Adrenal gland (tissue), 12 donors: ENCODE measurements around the gene PRR15. TPM values are rescaled to one million over a fixed set of nuclear protein-coding genes. Genes with fewer than 3 reads are reported as not detected.

Experiments used
- DNase-seq, 7 donors: peaks; one replicate each; pipeline ENCODE4 v3.0.0-alpha.2; 2019 to 2020
- H3K27ac ChIP-seq, 5 donors: fragments of 200-600 bp; sonication (generic) in 4 of 5; 1 replicate in 3 of 5; 2 replicates in 2 of 5; pipeline versions ENCODE4 v1.5.1 to v1.8.0; 2016 to 2020; ENCODE audit warnings: mild to moderate bottlenecking in 1 of 5
- H3K27me3 ChIP-seq: fragments of 200-600 bp; 2 replicates; pipeline ENCODE4 v1.8.0; 2021
- H3K36me3 ChIP-seq, 2 donors: fragments of 200-600 bp; replicated peaks in 1 of 2; 1 replicate in 1 of 2; 2 replicates in 1 of 2; pipeline versions ENCODE4 v1.5.1 to v1.8.0; 2018 to 2022
- H3K4me1 ChIP-seq, 2 donors: fragments of 200-600 bp; replicated peaks in 1 of 2; 1 replicate in 1 of 2; 2 replicates in 1 of 2; pipeline versions ENCODE4 v1.5.1 to v1.8.0; 2018 to 2021
- H3K4me3 ChIP-seq, 4 donors: fragments of 200-600 bp; sonication (generic) in 3 of 4; one replicate each; pipeline ENCODE4 v1.5.1; 2016 to 2018
- H3K9me3 ChIP-seq, 3 donors: fragments of 200-600 bp; sonication (generic) in 1 of 3; replicated peaks in 1 of 3; 1 replicate in 2 of 3; 2 replicates in 1 of 3; pipeline versions ENCODE4 v1.5.1 to v1.8.0; 2016 to 2021
- POLR2A ChIP-seq, 2 donors: fragments of 450-650 bp; IDR thresholded peaks; one replicate each; pipeline ENCODE4 v1.6.1; 2017; ENCODE audit warnings: antibody characterized with exemption in 2 of 2, mild to moderate bottlenecking in 2 of 2, moderate library complexity in 1 of 2
- WGBS, 4 donors: extraction: QIAGEN DNeasy Blood & Tissue Kit in 2 of 4; methylation state at CpG; one replicate each; pipeline versions ENCODE4 v1.1.5 to v1.1.7; 2013 to 2017; 5-methylcytosine and 5-hydroxymethylcytosine counted together
- intact Hi-C, 2 donors: fragments of 100-400 bp; cut with DNase I; formaldehyde crosslinking; loops; one replicate each; pipeline versions ENCODE4 v1.14.1 to v1.15.0; 2022 to 2023
- polyA plus RNA-seq, 3 donors: library from polyadenylated mRNA; stranded (reverse); fragments of 200-250 nt in 2 of 3; fragments of 350-450 nt in 1 of 3; fragmentation: Illumina TruSeq in 1 of 3; extraction: RNeasy Lipid Tissue Mini Kit (QIAGEN cat#74804) in 1 of 3; gene quantifications; one replicate each; pipeline ENCODE4 v1.2.3, GENCODE V29; 2013 to 2014
- total RNA-seq, 9 donors: library from RNA; depleted of rRNA in 4 of 9; stranded (reverse); fragments of >200 nt in 4 of 9; fragments of 120-200 nt in 1 of 9; fragmentation: NEBNext Ultra II Directional in 1 of 9; extraction: Animal tissue kit (Norgen Biotek cat#: 25700) in 1 of 9; gene quantifications; one replicate each; pipeline versions ENCODE4 v1.1.0 to v1.2.4, GENCODE V29; 2013 to 2023
- TF ChIP-seq, protein P1 (sequence below), 6 experiments: fragments of 450-650 bp in 4 of 6; fragments of 200-600 bp in 2 of 6; sonication (generic) in 1 of 6; IDR thresholded peaks; 1 replicate in 5 of 6; 2 replicates in 1 of 6; pipeline versions ENCODE4 v1.5.1 to v1.8.0; 2016 to 2021; ENCODE audit warnings: antibody characterized with exemption in 6 of 6, mild to moderate bottlenecking in 2 of 6, moderate library complexity in 1 of 6
- donor health status: healthy with polysubstance abuse.
- donor health status: Bipolar disorder and iron deficiency.
- donor health status: DM: yes; HTN: yes; CAD: no.
- donor health status: DM: no; HTN: no; CAD: no.
- donor health status: DM: no; HTN: no; CAD: no.
- donor health status: DM: yes; HTN: yes; CAD: no.

The PRR15 gene
- total and polyA plus RNA-seq, 12 donors = 0.26 to 9.0 (median 1.1) TPM

DNA sequence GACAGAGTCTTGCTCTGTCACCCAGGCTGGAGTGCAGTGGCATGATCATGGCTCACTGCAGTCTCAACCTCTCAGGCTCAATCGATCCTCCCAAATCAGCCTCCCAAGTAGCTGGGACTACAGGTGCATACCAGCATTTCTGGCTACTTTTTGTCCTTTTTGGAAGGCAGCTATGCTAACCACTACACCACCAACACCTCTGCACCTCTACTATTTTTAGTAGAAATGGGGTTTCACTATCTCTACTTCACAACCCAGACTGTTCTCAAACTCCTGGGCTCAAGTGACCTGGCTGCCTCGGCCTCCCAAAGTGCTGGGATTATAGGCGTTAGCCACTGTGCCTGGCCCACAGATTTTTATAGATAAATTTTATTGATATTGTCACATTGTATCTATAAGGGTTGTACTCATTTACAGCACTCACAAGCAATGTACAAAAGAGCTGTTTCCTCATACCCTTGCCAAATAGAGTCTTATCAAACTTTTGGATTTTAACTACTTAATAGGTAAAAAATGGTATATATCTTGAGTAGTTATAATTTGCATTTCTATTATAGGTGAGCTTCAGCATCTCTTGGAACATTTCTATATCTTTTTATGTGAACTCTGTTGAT, 23.7 kb downstream of the PRR15 start:
- intact Hi-C loops = no loop called here
- Histone ChIP-seq H3K27me3 (no peaks in the 10 kb centered on the region), H3K27ac (no peak overlapping the region), H3K4me3 (no peak overlapping the region), H3K9me3 (no peaks in the 10 kb centered on the region), H3K36me3 (no peaks in the 10 kb centered on the region), H3K4me1 (no peaks in the 10 kb centered on the region)
- WGBS, 4 donors = 71 to 96% (median 76%) methylated on average over 3 of the region's 3 CpGs
- TF ChIP-seq, protein P1, sequence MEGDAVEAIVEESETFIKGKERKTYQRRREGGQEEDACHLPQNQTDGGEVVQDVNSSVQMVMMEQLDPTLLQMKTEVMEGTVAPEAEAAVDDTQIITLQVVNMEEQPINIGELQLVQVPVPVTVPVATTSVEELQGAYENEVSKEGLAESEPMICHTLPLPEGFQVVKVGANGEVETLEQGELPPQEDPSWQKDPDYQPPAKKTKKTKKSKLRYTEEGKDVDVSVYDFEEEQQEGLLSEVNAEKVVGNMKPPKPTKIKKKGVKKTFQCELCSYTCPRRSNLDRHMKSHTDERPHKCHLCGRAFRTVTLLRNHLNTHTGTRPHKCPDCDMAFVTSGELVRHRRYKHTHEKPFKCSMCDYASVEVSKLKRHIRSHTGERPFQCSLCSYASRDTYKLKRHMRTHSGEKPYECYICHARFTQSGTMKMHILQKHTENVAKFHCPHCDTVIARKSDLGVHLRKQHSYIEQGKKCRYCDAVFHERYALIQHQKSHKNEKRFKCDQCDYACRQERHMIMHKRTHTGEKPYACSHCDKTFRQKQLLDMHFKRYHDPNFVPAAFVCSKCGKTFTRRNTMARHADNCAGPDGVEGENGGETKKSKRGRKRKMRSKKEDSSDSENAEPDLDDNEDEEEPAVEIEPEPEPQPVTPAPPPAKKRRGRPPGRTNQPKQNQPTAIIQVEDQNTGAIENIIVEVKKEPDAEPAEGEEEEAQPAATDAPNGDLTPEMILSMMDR (IDR thresholded peaks at IDR 0.05) = no peak
- TF ChIP-seq POLR2A (IDR thresholded peaks at IDR 0.05) = no peak
- no peak for DNase-seq

DNA sequence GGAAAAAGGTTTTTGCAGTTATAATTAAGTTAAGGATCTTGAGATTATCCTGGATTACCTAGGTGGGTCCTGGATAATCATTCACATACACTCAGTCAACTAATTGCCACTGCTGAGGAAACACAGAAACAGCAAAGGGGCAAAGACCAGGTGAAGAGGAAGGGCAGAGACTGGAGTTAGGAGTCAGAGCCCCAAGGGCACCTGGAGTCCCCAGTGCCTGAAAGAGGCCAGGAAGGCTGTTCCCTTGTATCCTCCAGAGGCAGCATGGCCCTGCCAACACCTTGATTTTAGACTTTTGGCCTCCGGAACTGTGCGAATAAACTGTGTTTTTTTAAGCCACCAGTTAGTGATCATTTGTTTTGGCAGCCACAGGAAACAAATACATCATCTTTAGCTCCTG, 24.6 kb downstream of the PRR15 start:
- TF ChIP-seq, protein P1 (IDR thresholded peaks at IDR 0.05) = no peak
- no peak for TF ChIP-seq POLR2A (IDR thresholded peaks at IDR 0.05)

DNA sequence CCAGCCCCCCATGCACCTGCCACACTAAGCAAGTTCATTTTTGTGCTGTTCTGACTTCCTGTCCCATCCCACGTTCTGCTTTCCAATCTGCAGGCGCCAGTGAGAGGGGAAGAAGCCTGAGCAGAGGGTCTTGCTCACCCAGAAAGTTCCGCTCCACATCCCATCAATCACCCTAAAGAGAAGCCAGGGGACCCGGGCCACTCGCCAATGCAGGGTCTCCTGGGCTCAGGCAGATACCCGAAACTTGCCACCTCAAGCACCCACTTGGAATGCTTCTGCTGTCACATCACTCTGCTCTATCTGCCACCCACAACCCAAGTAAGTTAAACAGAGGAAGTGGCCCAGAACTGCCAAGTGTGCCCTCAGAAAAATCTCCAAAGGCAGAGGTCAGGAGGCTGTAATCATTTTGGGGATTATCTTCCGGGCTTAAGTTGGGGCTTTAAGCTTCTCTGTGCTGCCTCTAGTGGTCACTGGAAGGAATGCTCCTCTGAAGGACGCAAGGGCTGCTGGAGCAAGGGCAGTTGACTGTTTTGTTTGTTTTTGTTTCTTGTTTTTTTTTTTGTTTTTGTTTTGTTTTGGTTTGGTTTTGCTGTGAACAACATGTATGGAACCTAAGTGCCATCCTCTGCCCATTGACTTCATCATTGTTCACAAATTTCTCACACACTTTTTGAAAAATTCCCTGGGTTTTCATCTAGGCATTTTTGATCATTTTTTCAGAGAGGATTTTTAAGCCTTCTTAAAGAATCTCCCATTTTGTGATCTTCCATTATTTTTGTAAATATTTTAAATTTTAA, 25.5 kb downstream of the PRR15 start:
- Histone ChIP-seq H3K4me3 (no peak overlapping the region), H3K27me3 (no peaks in the 10 kb centered on the region), H3K4me1 (no peaks in the 10 kb centered on the region), H3K9me3 (no peaks in the 10 kb centered on the region), H3K36me3 (no peaks in the 10 kb centered on the region), H3K27ac (no peak overlapping the region)
- TF ChIP-seq, protein P1 (IDR thresholded peaks at IDR 0.05) = peak; percentile 25 to 72 (median 62)
- no peak for TF ChIP-seq POLR2A (IDR thresholded peaks at IDR 0.05)
- intact Hi-C loops = no loop called here
- peak in 6 of 7 donors; percentile 15 to 63 (median 44) for DNase-seq
- WGBS, 4 donors = 58 to 73% (median 68%) methylated on average over 7 to 8 of the region's 8 CpGs

More for the DNA sequence above, 24.6 kb downstream of the PRR15 start:
- Histone ChIP-seq H3K27me3 (no peaks in the 10 kb centered on the region), H3K9me3 (no peaks in the 10 kb centered on the region), H3K4me1 (no peaks in the 10 kb centered on the region), H3K4me3 (no peak overlapping the region), H3K27ac (no peak overlapping the region), H3K36me3 (no peaks in the 10 kb centered on the region)
- intact Hi-C loops = no loop called here
- 64 to 89% (median 81%) methylated on average over 2 of the region's 2 CpGs for WGBS, 4 donors
- no peak for DNase-seq

DNA sequence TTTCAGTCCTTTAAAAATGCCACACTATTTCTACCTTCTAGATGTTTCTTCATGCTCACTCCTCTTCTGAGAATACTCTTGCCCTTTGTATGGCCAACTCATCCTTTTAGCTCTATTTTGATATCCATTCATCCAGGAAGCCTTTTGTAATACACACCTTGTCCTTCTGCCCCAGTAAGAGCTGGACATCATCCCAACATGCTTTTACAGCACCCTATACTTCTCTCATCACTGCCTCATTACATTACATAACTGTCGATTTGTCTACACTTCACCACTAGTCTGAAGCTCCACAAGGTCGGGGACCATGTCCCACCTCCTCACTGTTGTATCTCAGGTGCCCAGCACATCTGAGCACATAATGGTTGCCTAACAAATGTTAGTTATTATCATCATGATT, 29.2 kb downstream of the PRR15 start:
- H3K4me3 ChIP-seq = no peak overlapping the region
- H3K4me1 ChIP-seq = no peaks in the 10 kb centered on the region
- H3K9me3 ChIP-seq = no peaks in the 10 kb centered on the region
- no peaks in the 10 kb centered on the region for H3K36me3 ChIP-seq
- DNase-seq = no peak
- H3K27ac ChIP-seq = no peak overlapping the region
- H3K27me3 ChIP-seq = no peaks in the 10 kb centered on the region
- TF ChIP-seq, protein P1 (IDR thresholded peaks at IDR 0.05) = no peak
- no peak for TF ChIP-seq POLR2A (IDR thresholded peaks at IDR 0.05)
- intact Hi-C loops = no loop called here
- 71 to 88% (median 87%) methylated on average over 2 of the region's 2 CpGs for WGBS, 4 donors
